A549 treated with Mapracorat at 1 μM for 4 hours (cell line): ENCODE measurements around the gene ZNHIT6. TPM values are rescaled to one million over a fixed set of nuclear protein-coding genes. Genes with fewer than 3 reads are reported as not detected.

ENCODE experiments used
- total RNA-seq: library from RNA; stranded (reverse); fragments of 200-300 nt; extraction: Qiagen RNA extraction; gene quantifications from 5 replicates; pipeline ENCODE4 v1.2.3, GENCODE V29; 2022

Gene ZNHIT6
- total RNA-seq, result 17.0 to 21.3 TPM (median 17.8 TPM) in 5 replicates

DNA sequence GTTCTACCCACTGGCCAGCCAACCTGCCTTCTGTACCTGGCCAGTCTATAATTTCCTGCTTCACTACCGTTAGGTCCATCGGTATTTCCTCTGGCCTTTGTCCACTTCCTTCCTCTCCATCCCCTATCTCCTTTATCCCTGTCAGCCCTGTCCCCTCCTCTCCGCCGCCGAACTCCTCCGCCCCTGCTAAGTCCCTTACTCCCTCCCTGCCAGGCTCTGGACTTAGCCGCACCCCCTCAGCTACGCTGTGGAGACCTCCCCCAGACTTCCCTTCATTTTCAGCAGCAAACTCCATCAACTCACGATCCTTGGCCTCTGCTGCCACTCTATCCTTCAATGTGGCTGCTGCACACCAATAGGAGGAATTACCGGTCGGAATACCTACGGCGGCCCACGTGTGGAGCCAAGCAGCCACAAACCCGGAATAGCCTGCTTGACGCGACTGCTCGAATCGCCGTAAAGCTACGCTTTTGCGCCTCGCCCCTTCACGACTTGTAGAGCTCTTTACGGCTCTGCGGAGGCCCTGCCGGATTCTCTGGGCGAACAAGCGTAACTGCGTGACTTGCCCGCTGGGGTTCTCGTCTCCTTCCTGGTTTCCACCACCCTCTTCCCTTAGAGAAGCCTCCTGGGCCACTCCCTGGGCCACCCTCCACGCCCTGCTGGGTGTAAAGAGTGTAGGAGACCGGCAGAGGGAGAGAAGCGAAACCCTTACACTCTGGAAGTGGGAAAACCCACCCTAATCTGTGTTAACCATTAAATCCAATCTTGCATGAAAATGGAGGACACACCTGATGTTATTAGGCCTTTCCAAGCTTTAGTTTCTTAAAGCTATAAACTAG is at the start of gene ZNHIT6:
Gene ZNHIT6 (minus strand): TSS at position 444 of the 839 bp plus-strand sequence. CDS start 149 bp downstream, at position 295.

Other genes with a start within 250 kb of the ZNHIT6 start
- gene DDAH1, start 243.3 kb downstream of the ZNHIT6 start, total RNA-seq, result 6.4 to 7.4 TPM (median 7.2 TPM) in 5 replicates
- gene CCN1, start 127.7 kb downstream of the ZNHIT6 start, total RNA-seq, result 64.4 to 82.7 TPM (median 75.6 TPM) in 5 replicates